ENCODE measurements around the gene EHF. TPM values are rescaled to one million over a fixed set of nuclear protein-coding genes. Genes with fewer than 3 reads are reported as not detected.

EHF gene
- total and polyA plus RNA-seq, 2 of the 13 experiments (the other 11 are each of a cell fraction or from before 2014, with no cell fraction given): 0.04 to 0.46 TPM

DNA sequence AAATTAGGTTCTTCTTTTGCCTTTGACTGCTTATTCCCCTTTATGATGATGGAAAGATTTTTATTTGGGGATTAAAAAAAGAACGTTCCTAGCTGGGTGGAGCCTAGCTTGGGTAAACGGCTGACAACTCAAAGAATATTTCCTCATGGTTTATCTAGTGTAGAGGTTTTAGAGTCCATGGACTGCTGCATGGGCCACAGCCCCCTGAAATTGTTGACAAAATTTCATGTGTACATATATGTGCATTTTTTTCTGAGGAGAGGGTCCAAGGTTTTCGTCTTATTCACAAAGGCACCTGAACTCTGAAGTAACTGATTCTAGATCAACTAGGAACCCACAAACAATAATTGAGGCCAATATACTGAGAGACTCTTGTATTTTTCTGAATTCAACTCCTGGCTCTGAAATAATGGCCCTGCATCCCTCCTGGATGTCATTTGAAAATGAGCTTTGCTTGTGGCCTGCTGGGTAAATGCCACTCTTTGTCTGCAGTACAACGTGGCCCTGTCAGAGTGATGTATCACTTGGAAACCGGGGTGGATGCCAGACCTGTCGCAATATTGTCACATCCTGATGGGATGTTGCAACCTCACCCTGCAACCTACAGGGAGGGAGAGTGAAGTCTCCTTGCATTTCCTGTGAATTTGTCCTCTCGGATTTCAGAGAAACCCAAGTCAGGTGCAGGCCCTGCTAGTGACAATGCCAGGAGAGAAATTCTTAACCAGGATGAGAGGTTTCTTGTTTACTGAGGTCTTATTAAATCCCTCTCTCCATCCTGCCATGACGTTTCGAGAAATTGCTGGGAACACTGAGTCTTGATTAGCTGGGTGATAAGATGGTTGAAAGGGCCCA is 33.8 kb downstream of the EHF start (continued):
- peak; percentile 69 for TF ChIP-seq POLR2AphosphoS5 (IDR thresholded peaks at IDR 0.05; ENCODE audit: low read depth, low read length)
- TF ChIP-seq ATAD3A (CRISPR knock-in tag; IDR thresholded peaks at IDR 0.05): no peak
- TF ChIP-seq HOXA9 (CRISPR knock-in tag; IDR thresholded peaks at IDR 0.05; ENCODE audit: borderline replicate concordance): no peak
- TF ChIP-seq ZNF598 (CRISPR knock-in tag; IDR thresholded peaks at IDR 0.05; ENCODE audit: borderline replicate concordance): no peak
- TF ChIP-seq MEF2D (CRISPR knock-in tag; IDR thresholded peaks at IDR 0.05): 0 out of 2 replicates have a peak, but pooled peaks have one; percentile 12
- peak; percentile 41 for TF ChIP-seq ZEB1 (IDR thresholded peaks at IDR 0.05; ENCODE audit: insufficient replicate concordance, low read depth)
- TF ChIP-seq SPEN (CRISPR knock-in tag; IDR thresholded peaks at IDR 0.05; ENCODE audit: low read depth): peak; percentile 77
- TF ChIP-seq HMG20A (CRISPR knock-in tag; IDR thresholded peaks at IDR 0.05; ENCODE audit: borderline replicate concordance): peak; percentile 96
- no peak for TF ChIP-seq ZNF552 (CRISPR knock-in tag; IDR thresholded peaks at IDR 0.05; ENCODE audit: borderline replicate concordance)
- TF ChIP-seq, protein P1, sequence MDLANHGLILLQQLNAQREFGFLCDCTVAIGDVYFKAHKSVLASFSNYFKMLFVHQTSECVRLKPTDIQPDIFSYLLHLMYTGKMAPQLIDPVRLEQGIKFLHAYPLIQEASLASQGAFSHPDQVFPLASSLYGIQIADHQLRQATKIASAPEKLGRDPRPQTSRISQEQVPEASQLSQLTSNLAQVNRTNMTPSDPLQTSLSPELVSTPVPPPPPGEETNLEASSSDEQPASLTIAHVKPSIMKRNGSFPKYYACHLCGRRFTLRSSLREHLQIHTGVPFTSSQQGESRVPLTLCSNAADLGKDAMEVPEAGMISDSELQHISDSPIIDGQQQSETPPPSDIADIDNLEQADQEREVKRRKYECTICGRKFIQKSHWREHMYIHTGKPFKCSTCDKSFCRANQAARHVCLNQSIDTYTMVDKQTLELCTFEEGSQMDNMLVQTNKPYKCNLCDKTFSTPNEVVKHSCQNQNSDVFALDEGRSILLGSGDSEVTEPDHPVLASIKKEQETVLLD (CRISPR knock-in tag; IDR thresholded peaks at IDR 0.05; ENCODE audit: low read depth): no peak
- no peak for TF ChIP-seq MTF2 (CRISPR knock-in tag; IDR thresholded peaks at IDR 0.05; ENCODE audit: borderline replicate concordance)
- TF ChIP-seq SMAD3 (CRISPR knock-in tag; IDR thresholded peaks at IDR 0.05): peak; percentile 87
- TF ChIP-seq CHD4 (IDR thresholded peaks at IDR 0.05; ENCODE audit: borderline replicate concordance, low read length): 0 out of 2 replicates have a peak, but pooled peaks have one; percentile 18
- TF ChIP-seq, protein P2, sequence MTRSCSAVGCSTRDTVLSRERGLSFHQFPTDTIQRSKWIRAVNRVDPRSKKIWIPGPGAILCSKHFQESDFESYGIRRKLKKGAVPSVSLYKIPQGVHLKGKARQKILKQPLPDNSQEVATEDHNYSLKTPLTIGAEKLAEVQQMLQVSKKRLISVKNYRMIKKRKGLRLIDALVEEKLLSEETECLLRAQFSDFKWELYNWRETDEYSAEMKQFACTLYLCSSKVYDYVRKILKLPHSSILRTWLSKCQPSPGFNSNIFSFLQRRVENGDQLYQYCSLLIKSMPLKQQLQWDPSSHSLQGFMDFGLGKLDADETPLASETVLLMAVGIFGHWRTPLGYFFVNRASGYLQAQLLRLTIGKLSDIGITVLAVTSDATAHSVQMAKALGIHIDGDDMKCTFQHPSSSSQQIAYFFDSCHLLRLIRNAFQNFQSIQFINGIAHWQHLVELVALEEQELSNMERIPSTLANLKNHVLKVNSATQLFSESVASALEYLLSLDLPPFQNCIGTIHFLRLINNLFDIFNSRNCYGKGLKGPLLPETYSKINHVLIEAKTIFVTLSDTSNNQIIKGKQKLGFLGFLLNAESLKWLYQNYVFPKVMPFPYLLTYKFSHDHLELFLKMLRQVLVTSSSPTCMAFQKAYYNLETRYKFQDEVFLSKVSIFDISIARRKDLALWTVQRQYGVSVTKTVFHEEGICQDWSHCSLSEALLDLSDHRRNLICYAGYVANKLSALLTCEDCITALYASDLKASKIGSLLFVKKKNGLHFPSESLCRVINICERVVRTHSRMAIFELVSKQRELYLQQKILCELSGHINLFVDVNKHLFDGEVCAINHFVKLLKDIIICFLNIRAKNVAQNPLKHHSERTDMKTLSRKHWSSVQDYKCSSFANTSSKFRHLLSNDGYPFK (CRISPR knock-in tag; IDR thresholded peaks at IDR 0.05; ENCODE audit: borderline replicate concordance): no peak
- TF ChIP-seq MBNL3 (CRISPR knock-in tag; conservative IDR thresholded peaks at IDR 0.05): no peak
- TF ChIP-seq ZNF768 (CRISPR knock-in tag; IDR thresholded peaks at IDR 0.05): no peak
- TF ChIP-seq, protein P3, sequence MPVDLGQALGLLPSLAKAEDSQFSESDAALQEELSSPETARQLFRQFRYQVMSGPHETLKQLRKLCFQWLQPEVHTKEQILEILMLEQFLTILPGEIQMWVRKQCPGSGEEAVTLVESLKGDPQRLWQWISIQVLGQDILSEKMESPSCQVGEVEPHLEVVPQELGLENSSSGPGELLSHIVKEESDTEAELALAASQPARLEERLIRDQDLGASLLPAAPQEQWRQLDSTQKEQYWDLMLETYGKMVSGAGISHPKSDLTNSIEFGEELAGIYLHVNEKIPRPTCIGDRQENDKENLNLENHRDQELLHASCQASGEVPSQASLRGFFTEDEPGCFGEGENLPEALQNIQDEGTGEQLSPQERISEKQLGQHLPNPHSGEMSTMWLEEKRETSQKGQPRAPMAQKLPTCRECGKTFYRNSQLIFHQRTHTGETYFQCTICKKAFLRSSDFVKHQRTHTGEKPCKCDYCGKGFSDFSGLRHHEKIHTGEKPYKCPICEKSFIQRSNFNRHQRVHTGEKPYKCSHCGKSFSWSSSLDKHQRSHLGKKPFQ (CRISPR knock-in tag; IDR thresholded peaks at IDR 0.05; ENCODE audit: insufficient replicate concordance): peak; percentile 49
- TF ChIP-seq, protein P4, sequence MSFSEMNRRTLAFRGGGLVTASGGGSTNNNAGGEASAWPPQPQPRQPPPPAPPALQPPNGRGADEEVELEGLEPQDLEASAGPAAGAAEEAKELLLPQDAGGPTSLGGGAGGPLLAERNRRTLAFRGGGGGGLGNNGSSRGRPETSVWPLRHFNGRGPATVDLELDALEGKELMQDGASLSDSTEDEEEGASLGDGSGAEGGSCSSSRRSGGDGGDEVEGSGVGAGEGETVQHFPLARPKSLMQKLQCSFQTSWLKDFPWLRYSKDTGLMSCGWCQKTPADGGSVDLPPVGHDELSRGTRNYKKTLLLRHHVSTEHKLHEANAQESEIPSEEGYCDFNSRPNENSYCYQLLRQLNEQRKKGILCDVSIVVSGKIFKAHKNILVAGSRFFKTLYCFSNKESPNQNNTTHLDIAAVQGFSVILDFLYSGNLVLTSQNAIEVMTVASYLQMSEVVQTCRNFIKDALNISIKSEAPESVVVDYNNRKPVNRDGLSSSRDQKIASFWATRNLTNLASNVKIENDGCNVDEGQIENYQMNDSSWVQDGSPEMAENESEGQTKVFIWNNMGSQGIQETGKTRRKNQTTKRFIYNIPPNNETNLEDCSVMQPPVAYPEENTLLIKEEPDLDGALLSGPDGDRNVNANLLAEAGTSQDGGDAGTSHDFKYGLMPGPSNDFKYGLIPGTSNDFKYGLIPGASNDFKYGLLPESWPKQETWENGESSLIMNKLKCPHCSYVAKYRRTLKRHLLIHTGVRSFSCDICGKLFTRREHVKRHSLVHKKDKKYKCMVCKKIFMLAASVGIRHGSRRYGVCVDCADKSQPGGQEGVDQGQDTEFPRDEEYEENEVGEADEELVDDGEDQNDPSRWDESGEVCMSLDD (CRISPR knock-in tag; IDR thresholded peaks at IDR 0.05; ENCODE audit: borderline replicate concordance): no peak
- TF ChIP-seq ZNF678 (CRISPR knock-in tag; IDR thresholded peaks at IDR 0.05): no peak
- no peak for TF ChIP-seq SP2 (CRISPR knock-in tag; IDR thresholded peaks at IDR 0.05)

Measured in HepG2 (cell line).